ENCODE data around the gene TBC1D22B. TPM values are rescaled to one million over a fixed set of nuclear protein-coding genes. Genes with fewer than 3 reads are reported as not detected.
A peak's percentile ranks its signal among the peaks of the same experiment; 100 is the strongest.

The TBC1D22B gene
- total and polyA plus RNA-seq, 2 of the 13 experiments (the other 11 are each of a cell fraction or from before 2014, with no cell fraction given), result 9.7 to 12.9 TPM

DNA sequence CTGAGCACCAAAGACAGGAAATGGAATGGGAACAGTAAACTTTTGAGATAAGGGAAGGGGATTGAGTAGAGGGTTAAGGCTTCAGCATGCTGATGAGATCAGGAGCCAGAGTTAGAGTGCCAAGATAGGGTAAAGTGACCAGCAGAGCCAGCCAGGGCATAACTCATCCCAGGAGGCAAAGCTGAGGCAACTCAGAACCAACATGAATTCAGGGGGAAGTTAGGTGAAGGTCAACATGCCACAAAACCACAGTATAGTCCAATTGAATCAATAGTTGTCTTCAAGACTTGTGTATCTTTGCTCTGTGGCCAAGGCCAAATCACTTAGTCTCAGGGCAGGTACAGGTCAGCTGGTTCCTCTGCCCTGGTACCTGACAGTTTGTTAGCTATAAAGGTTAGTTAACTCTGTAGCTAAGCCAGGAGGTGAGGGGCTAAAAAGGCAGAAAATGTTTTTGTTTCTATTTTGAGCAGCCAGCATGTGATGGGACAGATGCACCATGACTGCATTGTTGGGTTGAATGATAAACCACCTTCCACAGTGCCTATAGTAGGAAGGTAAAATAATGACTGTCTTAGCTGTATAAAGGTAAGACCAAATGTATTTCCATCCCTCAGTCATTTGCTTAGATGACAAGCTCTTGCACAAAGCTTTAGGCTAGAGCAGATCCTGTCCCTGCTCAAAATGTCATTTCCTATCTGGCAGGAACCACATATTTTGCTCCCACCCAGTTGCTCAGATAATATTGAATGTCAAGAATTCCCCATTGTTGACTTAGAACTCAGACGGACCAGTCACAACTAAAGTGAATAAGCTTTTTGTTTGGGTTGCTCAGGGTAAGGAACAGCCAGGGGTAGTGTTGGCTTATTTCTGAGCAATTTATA lies 112.0 kb downstream of the TBC1D22B start (continued):
- TF ChIP-seq ZMAT3 (CRISPR knock-in tag; conservative IDR thresholded peaks at IDR 0.05) (no peak), ZNF33A (CRISPR knock-in tag; IDR thresholded peaks at IDR 0.05; ENCODE audit: borderline replicate concordance) (no peak), KAT7 (CRISPR knock-in tag; IDR thresholded peaks at IDR 0.05; ENCODE audit: borderline replicate concordance) (no peak; the same call in 1 of the 2 replicates), ZNF790 (CRISPR knock-in tag; IDR thresholded peaks at IDR 0.05; ENCODE audit: borderline replicate concordance) (no peak), BORCS8-MEF2B (CRISPR knock-in tag; IDR thresholded peaks at IDR 0.05) (no peak), REXO4 (CRISPR knock-in tag; IDR thresholded peaks at IDR 0.05; ENCODE audit: borderline replicate concordance) (no peak), ERF (CRISPR knock-in tag; IDR thresholded peaks at IDR 0.05) (peak; percentile 83), MIER3 (CRISPR knock-in tag; IDR thresholded peaks at IDR 0.05; ENCODE audit: borderline replicate concordance) (peak; percentile 94; the same call in 1 of the 2 replicates), ZNF10 (CRISPR knock-in tag; IDR thresholded peaks at IDR 0.05; ENCODE audit: borderline replicate concordance, low read depth) (no peak), ZNF234 (CRISPR knock-in tag; conservative IDR thresholded peaks at IDR 0.05) (no peak), POLR2AphosphoS5 (IDR thresholded peaks at IDR 0.05; ENCODE audit: low read depth, low read length) (no peak), CHD2 (IDR thresholded peaks at IDR 0.05; ENCODE audit: low read depth, low read length) (no peak), ELF3 (CRISPR knock-in tag; IDR thresholded peaks at IDR 0.05) (peak; percentile 60), SMYD3 (CRISPR knock-in tag; IDR thresholded peaks at IDR 0.05) (no peak), THAP11 (CRISPR knock-in tag; IDR thresholded peaks at IDR 0.05) (peak; percentile 54), TBP (CRISPR knock-in tag; IDR thresholded peaks at IDR 0.05) (no peak), TBL1XR1 (IDR thresholded peaks at IDR 0.05; ENCODE audit: borderline replicate concordance, low read length, partially characterized antibody) (peak; percentile 87), ZNF607 (CRISPR knock-in tag; IDR thresholded peaks at IDR 0.05; ENCODE audit: borderline replicate concordance) (no peak), MBD4 (IDR thresholded peaks at IDR 0.05; ENCODE audit: borderline replicate concordance, low read length) (no peak), KLF12 (CRISPR knock-in tag; IDR thresholded peaks at IDR 0.05; ENCODE audit: borderline replicate concordance) (no peak)
- TF ChIP-seq, protein P1, sequence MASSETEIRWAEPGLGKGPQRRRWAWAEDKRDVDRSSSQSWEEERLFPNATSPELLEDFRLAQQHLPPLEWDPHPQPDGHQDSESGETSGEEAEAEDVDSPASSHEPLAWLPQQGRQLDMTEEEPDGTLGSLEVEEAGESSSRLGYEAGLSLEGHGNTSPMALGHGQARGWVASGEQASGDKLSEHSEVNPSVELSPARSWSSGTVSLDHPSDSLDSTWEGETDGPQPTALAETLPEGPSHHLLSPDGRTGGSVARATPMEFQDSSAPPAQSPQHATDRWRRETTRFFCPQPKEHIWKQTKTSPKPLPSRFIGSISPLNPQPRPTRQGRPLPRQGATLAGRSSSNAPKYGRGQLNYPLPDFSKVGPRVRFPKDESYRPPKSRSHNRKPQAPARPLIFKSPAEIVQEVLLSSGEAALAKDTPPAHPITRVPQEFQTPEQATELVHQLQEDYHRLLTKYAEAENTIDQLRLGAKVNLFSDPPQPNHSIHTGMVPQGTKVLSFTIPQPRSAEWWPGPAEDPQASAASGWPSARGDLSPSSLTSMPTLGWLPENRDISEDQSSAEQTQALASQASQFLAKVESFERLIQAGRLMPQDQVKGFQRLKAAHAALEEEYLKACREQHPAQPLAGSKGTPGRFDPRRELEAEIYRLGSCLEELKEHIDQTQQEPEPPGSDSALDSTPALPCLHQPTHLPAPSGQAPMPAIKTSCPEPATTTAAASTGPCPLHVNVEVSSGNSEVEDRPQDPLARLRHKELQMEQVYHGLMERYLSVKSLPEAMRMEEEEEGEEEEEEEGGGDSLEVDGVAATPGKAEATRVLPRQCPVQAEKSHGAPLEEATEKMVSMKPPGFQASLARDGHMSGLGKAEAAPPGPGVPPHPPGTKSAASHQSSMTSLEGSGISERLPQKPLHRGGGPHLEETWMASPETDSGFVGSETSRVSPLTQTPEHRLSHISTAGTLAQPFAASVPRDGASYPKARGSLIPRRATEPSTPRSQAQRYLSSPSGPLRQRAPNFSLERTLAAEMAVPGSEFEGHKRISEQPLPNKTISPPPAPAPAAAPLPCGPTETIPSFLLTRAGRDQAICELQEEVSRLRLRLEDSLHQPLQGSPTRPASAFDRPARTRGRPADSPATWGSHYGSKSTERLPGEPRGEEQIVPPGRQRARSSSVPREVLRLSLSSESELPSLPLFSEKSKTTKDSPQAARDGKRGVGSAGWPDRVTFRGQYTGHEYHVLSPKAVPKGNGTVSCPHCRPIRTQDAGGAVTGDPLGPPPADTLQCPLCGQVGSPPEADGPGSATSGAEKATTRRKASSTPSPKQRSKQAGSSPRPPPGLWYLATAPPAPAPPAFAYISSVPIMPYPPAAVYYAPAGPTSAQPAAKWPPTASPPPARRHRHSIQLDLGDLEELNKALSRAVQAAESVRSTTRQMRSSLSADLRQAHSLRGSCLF (CRISPR knock-in tag; IDR thresholded peaks at IDR 0.05; ENCODE audit: borderline replicate concordance), result no peak
- TF ChIP-seq, protein P2, sequence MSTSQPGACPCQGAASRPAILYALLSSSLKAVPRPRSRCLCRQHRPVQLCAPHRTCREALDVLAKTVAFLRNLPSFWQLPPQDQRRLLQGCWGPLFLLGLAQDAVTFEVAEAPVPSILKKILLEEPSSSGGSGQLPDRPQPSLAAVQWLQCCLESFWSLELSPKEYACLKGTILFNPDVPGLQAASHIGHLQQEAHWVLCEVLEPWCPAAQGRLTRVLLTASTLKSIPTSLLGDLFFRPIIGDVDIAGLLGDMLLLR (CRISPR knock-in tag; IDR thresholded peaks at IDR 0.05), result no peak
- TF ChIP-seq, protein P3, sequence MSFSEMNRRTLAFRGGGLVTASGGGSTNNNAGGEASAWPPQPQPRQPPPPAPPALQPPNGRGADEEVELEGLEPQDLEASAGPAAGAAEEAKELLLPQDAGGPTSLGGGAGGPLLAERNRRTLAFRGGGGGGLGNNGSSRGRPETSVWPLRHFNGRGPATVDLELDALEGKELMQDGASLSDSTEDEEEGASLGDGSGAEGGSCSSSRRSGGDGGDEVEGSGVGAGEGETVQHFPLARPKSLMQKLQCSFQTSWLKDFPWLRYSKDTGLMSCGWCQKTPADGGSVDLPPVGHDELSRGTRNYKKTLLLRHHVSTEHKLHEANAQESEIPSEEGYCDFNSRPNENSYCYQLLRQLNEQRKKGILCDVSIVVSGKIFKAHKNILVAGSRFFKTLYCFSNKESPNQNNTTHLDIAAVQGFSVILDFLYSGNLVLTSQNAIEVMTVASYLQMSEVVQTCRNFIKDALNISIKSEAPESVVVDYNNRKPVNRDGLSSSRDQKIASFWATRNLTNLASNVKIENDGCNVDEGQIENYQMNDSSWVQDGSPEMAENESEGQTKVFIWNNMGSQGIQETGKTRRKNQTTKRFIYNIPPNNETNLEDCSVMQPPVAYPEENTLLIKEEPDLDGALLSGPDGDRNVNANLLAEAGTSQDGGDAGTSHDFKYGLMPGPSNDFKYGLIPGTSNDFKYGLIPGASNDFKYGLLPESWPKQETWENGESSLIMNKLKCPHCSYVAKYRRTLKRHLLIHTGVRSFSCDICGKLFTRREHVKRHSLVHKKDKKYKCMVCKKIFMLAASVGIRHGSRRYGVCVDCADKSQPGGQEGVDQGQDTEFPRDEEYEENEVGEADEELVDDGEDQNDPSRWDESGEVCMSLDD (CRISPR knock-in tag; IDR thresholded peaks at IDR 0.05; ENCODE audit: borderline replicate concordance), result no peak

All from HepG2 (cell line).